ENCODE measurements around the gene GON4L.

GON4L gene

GRCh38 chr1:155890251-155890650, 33.2 kb upstream of the GON4L start:
- POLR2A ChIA-PET: no interaction called here
- Histone ChIP-seq H3K9me3 (ENCODE audit: control insufficient read depth, insufficient read depth, low read depth, low read length) (no peaks in the 10 kb centered on the region), H3K27ac (ENCODE audit: extremely low read depth, low read depth, low read length) (no peak overlapping the region), H3K4me3 (ENCODE audit: low read depth, low read length) (no peak overlapping the region), H3K4me1 (ENCODE audit: control insufficient read depth, insufficient read depth, low read length) (no peaks in the 10 kb centered on the region), H3K36me3 (ENCODE audit: control insufficient read depth in 2 of 2, insufficient read depth in 1 of 2, low read length in 2 of 2) (no peaks in the 10 kb centered on the region)
- TF ChIP-seq ZNF843 (tag by site-specific recombination; IDR thresholded peaks at IDR 0.05): no peak
- TF ChIP-seq HOXA7 (CRISPR knock-in tag; IDR thresholded peaks at IDR 0.05; ENCODE audit: borderline replicate concordance): no peak
- TF ChIP-seq ZNF48 (tag by site-specific recombination; IDR thresholded peaks at IDR 0.05): no peak
- TF ChIP-seq ELK4 (IDR thresholded peaks at IDR 0.05; ENCODE audit: borderline replicate concordance, low read depth, low read length): no peak
- TF ChIP-seq ZNF398 (tag by site-specific recombination; IDR thresholded peaks at IDR 0.05): no peak
- TF ChIP-seq ZNF302 (tag by site-specific recombination; IDR thresholded peaks at IDR 0.05; ENCODE audit: low read depth): no peak
- TF ChIP-seq ZBTB44 (tag by site-specific recombination; IDR thresholded peaks at IDR 0.05): no peak
- no peak for TF ChIP-seq MEIS1 (CRISPR knock-in tag; IDR thresholded peaks at IDR 0.05; ENCODE audit: borderline replicate concordance)
- no peak for TF ChIP-seq ZNF335 (tag by site-specific recombination; conservative IDR thresholded peaks at IDR 0.05)
- no peak for TF ChIP-seq ZNF146 (tag by site-specific recombination; IDR thresholded peaks at IDR 0.05)
- no peak for TF ChIP-seq ZBTB6 (tag by site-specific recombination; IDR thresholded peaks at IDR 0.05)
- no peak for TF ChIP-seq ZSCAN5A (tag by site-specific recombination; IDR thresholded peaks at IDR 0.05)
- TF ChIP-seq ZNF701 (tag by site-specific recombination; IDR thresholded peaks at IDR 0.05): no peak
- no peak for TF ChIP-seq ZNF692 (tag by site-specific recombination; IDR thresholded peaks at IDR 0.05)
- no peak for TF ChIP-seq ZNF19 (tag by site-specific recombination; IDR thresholded peaks at IDR 0.05; ENCODE audit: low read depth)
- no peak for TF ChIP-seq YY1 (tag by site-specific recombination; IDR thresholded peaks at IDR 0.05)
- no peak for TF ChIP-seq ZNF677 (tag by site-specific recombination; IDR thresholded peaks at IDR 0.05)
- CTCF ChIA-PET: interaction anchor here (0.6 kb wide), 1 partner anchor 574 kb away, joined by 3 read pairs; no protein-coding TSS in a partner anchor

GRCh38 chr1:155889566-155889965, 32.6 kb upstream of the GON4L start:
- POLR2A ChIA-PET: interaction anchor here (0.6 kb wide), 1 partner anchor 33 kb away, joined by 5 read pairs; no protein-coding TSS in a partner anchor
- CTCF ChIA-PET: no interaction called here
- no peaks in the 10 kb centered on the region for H3K9me3 ChIP-seq (ENCODE audit: control insufficient read depth, insufficient read depth, low read depth, low read length)
- H3K4me3 ChIP-seq (ENCODE audit: low read depth, low read length): no peak overlapping the region
- H3K36me3 ChIP-seq (ENCODE audit: control insufficient read depth in 2 of 2, insufficient read depth in 1 of 2, low read length in 2 of 2): no peaks in the 10 kb centered on the region
- H3K27ac ChIP-seq (ENCODE audit: extremely low read depth, low read depth, low read length): no peak overlapping the region
- H3K4me1 ChIP-seq (ENCODE audit: control insufficient read depth, insufficient read depth, low read length): no peaks in the 10 kb centered on the region
- TF ChIP-seq ZNF423 (tag by site-specific recombination; IDR thresholded peaks at IDR 0.05) (no peak), ZNF645 (tag by site-specific recombination; IDR thresholded peaks at IDR 0.05) (no peak), MYNN (tag by site-specific recombination; IDR thresholded peaks at IDR 0.05; ENCODE audit: borderline replicate concordance) (no peak), ZNF48 (tag by site-specific recombination; IDR thresholded peaks at IDR 0.05) (no peak), ZSCAN4 (tag by site-specific recombination; IDR thresholded peaks at IDR 0.05) (no peak), ZNF114 (tag by site-specific recombination; IDR thresholded peaks at IDR 0.05) (no peak), KLF10 (tag by site-specific recombination; IDR thresholded peaks at IDR 0.05) (no peak)

Data from HEK293 (cell line).